ENCODE results near the gene MRPS7. TPM values are rescaled to one million over a fixed set of nuclear protein-coding genes. Genes with fewer than 3 reads are reported as not detected.

Gene MRPS7
- total and polyA plus RNA-seq, 10 of the 15 experiments (the other 5 are each of a cell fraction or from before 2014, with no cell fraction given), result 88.4 to 217 (median 109) TPM

GRCh38 chr17:75271233-75271954, 9.7 kb downstream of the MRPS7 start (continued):
- TF ChIP-seq MTA3 (IDR thresholded peaks at IDR 0.05; ENCODE audit: borderline replicate concordance, low read length) (no peak; the same call in 1 of the 2 replicates), LARP7 (IDR thresholded peaks at IDR 0.05) (peak; percentile 89), MAX (IDR thresholded peaks at IDR 0.05; ENCODE audit: low read depth, low read length) (no peak; the same call in 1 of the 2 replicates), NRF1 (conservative IDR thresholded peaks at IDR 0.05; ENCODE audit: low read depth, low read length) (no peak), CBFB (IDR thresholded peaks at IDR 0.05; ENCODE audit: low read depth) (0 out of 2 replicates have a peak, but pooled peaks have one; percentile 54), E4F1 (IDR thresholded peaks at IDR 0.05; ENCODE audit: borderline replicate concordance, partially characterized antibody) (no peak), POU2F2 (IDR thresholded peaks at IDR 0.05; ENCODE audit: borderline replicate concordance, low read depth, low read length) (peak; percentile 38; the same call in 1 of the 3 replicates), MYB (IDR thresholded peaks at IDR 0.05; ENCODE audit: borderline replicate concordance, low read depth, low read length) (no peak), CBX3 (IDR thresholded peaks at IDR 0.05; ENCODE audit: borderline replicate concordance, low read depth) (no peak), ELK1 (IDR thresholded peaks at IDR 0.05; ENCODE audit: low read depth, low read length) (peak; percentile 41; the same call in 1 of the 2 replicates), CHD4 (IDR thresholded peaks at IDR 0.05) (no peak), HDGF (IDR thresholded peaks at IDR 0.05) (no peak), ZBTB4 (CRISPR knock-in tag; IDR thresholded peaks at IDR 0.05) (no peak), CREB1 (IDR thresholded peaks at IDR 0.05; ENCODE audit: low read depth) (peak; percentile 90), SIX5 (IDR thresholded peaks at IDR 0.05; ENCODE audit: low read depth, low read length, severe bottlenecking) (peak; percentile 32), KDM1A (IDR thresholded peaks at IDR 0.05; ENCODE audit: borderline replicate concordance) (no peak), IRF4 (IDR thresholded peaks at IDR 0.05; ENCODE audit: low read depth, low read length) (no peak), BHLHE40 (IDR thresholded peaks at IDR 0.05; ENCODE audit: borderline replicate concordance in 1 of 2, low read depth in 2 of 2, low read length in 1 of 2) (peak; percentile 37 to 67; a peak in 3 of 4 replicates), TCF7 (IDR thresholded peaks at IDR 0.05; ENCODE audit: borderline replicate concordance) (no peak), SMAD1 (IDR thresholded peaks at IDR 0.05; ENCODE audit: low read depth, partially characterized antibody) (no peak), EGR1 (IDR thresholded peaks at IDR 0.05; ENCODE audit: borderline replicate concordance in 1 of 2, low read depth in 2 of 2, low read length in 2 of 2) (peak in 1 of 2 experiments; percentile 46; a peak in 1 of 3 replicates), KLF5 (IDR thresholded peaks at IDR 0.05; ENCODE audit: partially characterized antibody) (peak; percentile 41), ZZZ3 (IDR thresholded peaks at IDR 0.05; ENCODE audit: control insufficient read depth, insufficient read length, low read depth) (no peak), ATF7 (IDR thresholded peaks at IDR 0.05; ENCODE audit: low read depth) (no peak), NFIC (IDR thresholded peaks at IDR 0.05; ENCODE audit: low read depth, low read length) (no peak)
